DMS153 treated with DMSO at 0.1 percent for 48 hours (cell line): ENCODE measurements around the gene REST.

Experiments
- DNase-seq: peaks from one replicate; lab custom pipeline; 2025; ENCODE audit not compliant: unreplicated experiment; lab: John Stamatoyannopoulos, UW

The REST gene

GRCh38 chr4:56976837-56977320 is 69.2 kb downstream of the REST start:
- no peak for DNase-seq

GRCh38 chr4:56977321-56978012 is 69.8 kb downstream of the REST start, which contains the start of gene NOA1:
TSS of gene NOA1 (minus strand) at chr4:56977606. CDS start at chr4:56977585, 21 bp downstream.
- DNase-seq, result peak; percentile 90

GRCh38 chr4:56978750-56979303 is 71.1 kb downstream of the REST start, which contains the start of gene POLR2B:
TSS of gene POLR2B (plus strand) at chr4:56978896. CDS start at chr4:56978986, 90 bp downstream.
- peak; percentile 96 for DNase-seq

GRCh38 chr4:56979421-56980072 is 71.8 kb downstream of the REST start:
- DNase-seq, result no peak

- no peak for DNase-seq
These were observed 74.1 kb downstream of the REST start for GRCh38 chr4:56981795-56982201.

- DNase-seq, result no peak
These were observed 78.5 kb downstream of the REST start for GRCh38 chr4:56986192-56986591.

- no peak for DNase-seq
These were observed 79.3 kb downstream of the REST start for GRCh38 chr4:56986952-56987351.

GRCh38 chr4:56990109-56990905 is 82.6 kb downstream of the REST start:
- DNase-seq, result no peak

- no peak for DNase-seq
These were observed 87.8 kb downstream of the REST start for GRCh38 chr4:56995525-56995924.

- DNase-seq, result no peak
These were observed 92.1 kb downstream of the REST start for GRCh38 chr4:56999751-57000150.

- DNase-seq, result no peak
These were observed 105.9 kb downstream of the REST start for GRCh38 chr4:57013543-57014120.
